Measurements from ENCODE around the gene WDR38.

GRCh38 chr9:124857533-124858162 is 4.4 kb downstream of the WDR38 start:
- TF ChIP-seq CTCF (IDR thresholded peaks at IDR 0.05): no peak
- TF ChIP-seq POLR2A (IDR thresholded peaks at IDR 0.05): no peak
